IPS DF 6.9 (cell line): ENCODE measurements around the gene CREBBP.
A peak's percentile ranks its signal among the peaks of the same experiment; 100 is the strongest.
"Not testable (repeated sequence)": the region's sequence is repeated elsewhere in the genome, so short reads cannot be mapped to it uniquely, and the experiment has no call there.

ENCODE experiments used
- DNase-seq: peaks from one replicate; pipeline ENCODE4 v3.0.0-alpha.2; 2013; ENCODE audit warnings: low read depth, low spot score
- H3K27ac ChIP-seq: one replicate; pipeline ENCODE4 v1.5.1; 2013; ENCODE audit warnings: low read length, control low read depth
- H3K27me3 ChIP-seq: 2 replicates; pipeline ENCODE4 v1.6.1; 2013; ENCODE audit warnings: mild to moderate bottlenecking, low read length; ENCODE audit not compliant: control insufficient read depth, insufficient read depth
- H3K36me3 ChIP-seq: 2 replicates; pipeline ENCODE4 v1.6.1; 2013; ENCODE audit warnings: low read length; ENCODE audit not compliant: control insufficient read depth, insufficient read depth
- H3K4me1 ChIP-seq: 2 replicates; pipeline ENCODE4 v1.6.1; 2013; ENCODE audit warnings: low read length; ENCODE audit not compliant: control insufficient read depth, insufficient read depth
- H3K4me3 ChIP-seq: 2 replicates; pipeline ENCODE4 v1.5.1; 2013; ENCODE audit warnings: mild to moderate bottlenecking, low read length
- H3K9me3 ChIP-seq: 2 replicates; pipeline ENCODE4 v1.6.1; 2013; ENCODE audit warnings: low read length, inconsistent platforms; ENCODE audit not compliant: control insufficient read depth, insufficient read depth
- WGBS: extraction: QIAGEN DNeasy Blood & Tissue Kit; methylation state at CpG from one replicate; pipeline ENCODE4 v1.1.7; 2013; ENCODE audit warnings: mixed read lengths, missing lambda C conversion rate; ENCODE audit not compliant: insufficient read length, insufficient coverage; 5-methylcytosine and 5-hydroxymethylcytosine counted together

CREBBP gene

GRCh38 chr16:3717235-3718018, 163.1 kb downstream of the CREBBP start, which contains the start of gene TRAP1:
Gene TRAP1 (minus strand): TSS chr16:3717524. CDS start chr16:3717508, 16 bp downstream.
- no peak within 1 kb of the TSS for H3K27ac ChIP-seq
- no peaks in the 10 kb centered on the region for H3K27me3 ChIP-seq
- no peak for DNase-seq
- H3K4me1 ChIP-seq: peaks cover 1% of the 10 kb centered on the region; the same call in 1 of the 2 replicates
- no peaks in the 10 kb centered on the region for H3K9me3 ChIP-seq
- H3K36me3 ChIP-seq: no peaks in the 10 kb centered on the region; the same call in none of the 2 replicates
- no CpG with 5 or more reads among the region's 95 CpGs for WGBS
- H3K4me3 ChIP-seq: peak within 1 kb of the TSS; percentile 71

GRCh38 chr16:3716831-3717234, 163.7 kb downstream of the CREBBP start:
- H3K4me3 ChIP-seq: peak overlapping the region; percentile 71
- H3K4me1 ChIP-seq: peaks cover 1% of the 10 kb centered on the region; the same call in 1 of the 2 replicates
- no CpG with 5 or more reads among the region's 34 CpGs for WGBS
- H3K27ac ChIP-seq: no peak overlapping the region
- H3K9me3 ChIP-seq: no peaks in the 10 kb centered on the region
- H3K27me3 ChIP-seq: no peaks in the 10 kb centered on the region
- H3K36me3 ChIP-seq: no peaks in the 10 kb centered on the region; the same call in none of the 2 replicates
- no peak for DNase-seq

- no peak overlapping the region for H3K27ac ChIP-seq
- no peak for DNase-seq
- H3K9me3 ChIP-seq: no peaks in the 10 kb centered on the region
- WGBS: no CpG with 5 or more reads among the region's 7 CpGs
- peaks cover 1% of the 10 kb centered on the region; the same call in 1 of the 2 replicates for H3K4me1 ChIP-seq
- H3K4me3 ChIP-seq: no peak overlapping the region
- H3K36me3 ChIP-seq: no peaks in the 10 kb centered on the region; the same call in none of the 2 replicates
- H3K27me3 ChIP-seq: no peaks in the 10 kb centered on the region
Measured at GRCh38 chr16:3715430-3715829, 165.1 kb downstream of the CREBBP start.

- DNase-seq, H3K36me3 ChIP-seq, H3K9me3 ChIP-seq, H3K4me3 ChIP-seq, H3K27ac ChIP-seq, H3K4me1 ChIP-seq, H3K27me3 ChIP-seq: not testable (repeated sequence)
- WGBS: no CpG with 5 or more reads among the region's 10 CpGs
Measured at GRCh38 chr16:3714378-3714777, 166.1 kb downstream of the CREBBP start.

- Histone ChIP-seq H3K27me3 (no peaks in the 10 kb centered on the region), H3K4me3 (no peak overlapping the region), H3K4me1 (peaks cover 1% of the 10 kb centered on the region; the same call in 1 of the 2 replicates), H3K27ac (no peak overlapping the region), H3K36me3 (no peaks in the 10 kb centered on the region; the same call in none of the 2 replicates), H3K9me3 (no peaks in the 10 kb centered on the region)
- no CpG with 5 or more reads among the region's 15 CpGs for WGBS
- DNase-seq: no peak
Measured at GRCh38 chr16:3713587-3714242, 166.8 kb downstream of the CREBBP start.

GRCh38 chr16:3712861-3713372, 167.6 kb downstream of the CREBBP start:
- no peak overlapping the region for H3K27ac ChIP-seq
- peaks cover 1% of the 10 kb centered on the region; the same call in 1 of the 2 replicates for H3K4me1 ChIP-seq
- no peaks in the 10 kb centered on the region for H3K9me3 ChIP-seq
- no peak for DNase-seq
- no peak overlapping the region for H3K4me3 ChIP-seq
- no peaks in the 10 kb centered on the region for H3K27me3 ChIP-seq
- H3K36me3 ChIP-seq: no peaks in the 10 kb centered on the region; the same call in none of the 2 replicates
- WGBS: no CpG with 5 or more reads among the region's 16 CpGs

GRCh38 chr16:3706253-3707012, 174.1 kb downstream of the CREBBP start:
- Histone ChIP-seq H3K27ac (no peak overlapping the region), H3K36me3 (peaks cover 3% of the 10 kb centered on the region; the same call in 1 of the 2 replicates), H3K9me3 (no peaks in the 10 kb centered on the region), H3K27me3 (no peaks in the 10 kb centered on the region), H3K4me3 (no peak overlapping the region), H3K4me1 (no peaks in the 10 kb centered on the region)
- no peak for DNase-seq
- WGBS: no CpG with 5 or more reads among the region's 10 CpGs

GRCh38 chr16:3702082-3702481, 178.4 kb downstream of the CREBBP start:
- Histone ChIP-seq H3K27ac (no peak overlapping the region), H3K27me3 (no peaks in the 10 kb centered on the region), H3K9me3 (no peaks in the 10 kb centered on the region), H3K4me3 (no peak overlapping the region), H3K36me3 (peaks cover 3% of the 10 kb centered on the region; the same call in 1 of the 2 replicates), H3K4me1 (no peaks in the 10 kb centered on the region; the same call in 1 of the 2 replicates)
- DNase-seq: no peak
- WGBS: no CpG with 5 or more reads among the region's 7 CpGs

GRCh38 chr16:3701531-3701930, 179.0 kb downstream of the CREBBP start:
- WGBS: no CpG with 5 or more reads among the region's 4 CpGs
- no peaks in the 10 kb centered on the region for H3K27me3 ChIP-seq
- H3K4me1 ChIP-seq: no peaks in the 10 kb centered on the region; the same call in 1 of the 2 replicates
- peaks cover 3% of the 10 kb centered on the region; the same call in 1 of the 2 replicates for H3K36me3 ChIP-seq
- no peaks in the 10 kb centered on the region for H3K9me3 ChIP-seq
- no peak overlapping the region for H3K4me3 ChIP-seq
- no peak for DNase-seq
- H3K27ac ChIP-seq: no peak overlapping the region

GRCh38 chr16:3698941-3699340, 181.6 kb downstream of the CREBBP start:
- peaks cover 5% of the 10 kb centered on the region; the same call in 1 of the 2 replicates for H3K36me3 ChIP-seq
- no peak overlapping the region for H3K27ac ChIP-seq
- no CpG with 5 or more reads among the region's 4 CpGs for WGBS

More at GRCh38 chr16:3698941-3699340, 181.6 kb downstream of the CREBBP start:
- no peaks in the 10 kb centered on the region for H3K9me3 ChIP-seq
- H3K4me3 ChIP-seq: no peak overlapping the region
- DNase-seq: no peak
- peaks cover 1% of the 10 kb centered on the region; the same call in 1 of the 2 replicates for H3K4me1 ChIP-seq
- H3K27me3 ChIP-seq: no peaks in the 10 kb centered on the region
